Activated naive CD8-positive, alpha-beta T cell treated with anti-CD3 and anti-CD28 coated beads, Interleukin-2, amount 50 U/mL, for 16 hours (primary cell): ENCODE measurements around the gene ACOXL.

ENCODE experiments used
- DNase-seq: peaks from one replicate; pipeline ENCODE4 v3.0.0-alpha.2; 2020; ENCODE audit warnings: low read depth, low spot score

Gene ACOXL

DNA sequence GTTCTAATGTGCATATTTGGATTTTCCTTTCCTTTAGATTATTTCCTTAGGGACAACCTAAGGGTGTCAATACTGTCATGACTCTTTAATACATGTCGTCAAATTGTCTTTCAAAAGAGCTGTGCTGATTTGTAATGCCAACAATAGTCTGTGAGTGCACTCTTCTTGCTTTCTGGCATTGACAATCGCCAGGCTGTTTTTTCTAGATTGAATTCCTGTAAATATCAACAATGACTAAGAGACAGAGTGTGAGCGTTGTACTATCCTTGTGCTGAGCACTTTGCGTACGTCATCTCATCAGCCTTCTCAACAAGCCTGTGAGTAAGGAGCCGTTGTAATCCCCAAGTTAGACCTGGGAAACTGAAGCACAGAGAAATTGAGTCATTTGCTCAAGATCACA, 96.0 kb downstream of the ACOXL start:
- no peak for DNase-seq

DNA sequence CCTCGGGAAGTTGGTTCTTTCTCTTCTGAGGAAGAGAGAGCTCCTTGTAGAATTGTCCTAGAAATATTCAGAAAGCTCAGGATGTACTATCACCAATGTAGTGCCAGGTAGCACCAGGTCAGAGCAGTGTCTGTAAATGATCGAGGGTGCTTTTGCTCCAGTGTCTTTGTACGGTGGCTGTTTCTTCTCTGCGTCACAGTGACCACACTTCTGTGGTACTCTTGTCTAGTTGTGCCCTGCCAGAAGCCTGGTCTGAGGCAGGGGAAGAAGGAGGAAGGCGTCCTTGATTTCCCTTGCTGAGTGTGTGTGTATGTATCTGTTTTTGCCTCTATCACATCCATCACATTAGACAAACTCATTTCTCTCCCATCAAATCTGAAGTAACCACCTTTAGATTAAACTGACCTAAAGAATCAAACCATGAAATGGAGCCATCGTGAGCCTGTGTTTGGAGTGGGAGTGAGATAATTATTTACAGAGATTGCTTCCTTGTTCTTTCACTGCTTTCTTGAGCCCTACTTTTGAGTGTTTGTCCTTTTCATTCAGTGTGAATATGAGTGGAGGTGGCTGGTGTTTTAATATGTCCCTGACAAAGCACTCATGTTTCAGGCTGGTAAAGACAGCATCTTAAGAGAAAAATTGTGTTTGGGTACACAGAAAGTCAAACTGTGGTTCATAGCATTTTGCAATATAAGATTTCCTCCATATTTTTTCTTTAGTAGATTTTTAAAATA, 97.2 kb downstream of the ACOXL start:
- DNase-seq = no peak

- DNase-seq = no peak
These were observed 100.4 kb downstream of the ACOXL start for GRCh38 chr2:110832740-110833139.

DNA sequence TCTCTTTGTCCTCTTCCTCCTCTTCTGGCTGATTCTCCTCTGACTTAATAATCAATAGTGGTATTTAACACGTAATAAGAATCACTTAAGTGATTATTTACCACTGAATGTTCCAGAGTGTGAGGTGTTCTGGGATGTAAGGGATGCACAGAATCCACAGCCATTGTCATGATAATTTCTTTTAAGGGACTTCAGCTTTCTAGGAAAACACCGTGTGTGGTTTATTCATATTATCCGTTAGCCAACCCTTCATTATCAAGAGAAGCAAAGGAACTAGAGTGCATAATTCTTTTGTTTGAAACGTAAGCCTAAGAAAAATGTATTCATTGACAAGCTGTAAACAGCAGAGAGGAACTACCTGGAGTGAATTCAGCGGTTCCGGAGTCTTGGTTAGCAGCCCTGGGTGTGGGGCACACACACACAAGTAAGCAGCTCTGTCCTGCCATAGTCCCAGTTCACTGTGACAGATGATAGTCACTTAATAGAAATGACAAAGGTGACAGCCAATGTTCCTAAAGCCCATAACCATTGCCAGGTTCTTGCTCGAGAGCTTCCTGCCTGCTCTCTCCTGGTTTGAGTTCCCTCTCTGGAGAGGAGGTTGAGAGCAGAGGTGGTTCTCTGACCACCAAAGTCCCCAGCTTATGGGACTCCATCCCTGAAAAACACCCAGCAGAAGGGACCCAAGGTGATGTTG, 101.9 kb downstream of the ACOXL start:
- no peak for DNase-seq

- no peak for DNase-seq
These were observed 104.3 kb downstream of the ACOXL start for GRCh38 chr2:110836671-110837070.

DNA sequence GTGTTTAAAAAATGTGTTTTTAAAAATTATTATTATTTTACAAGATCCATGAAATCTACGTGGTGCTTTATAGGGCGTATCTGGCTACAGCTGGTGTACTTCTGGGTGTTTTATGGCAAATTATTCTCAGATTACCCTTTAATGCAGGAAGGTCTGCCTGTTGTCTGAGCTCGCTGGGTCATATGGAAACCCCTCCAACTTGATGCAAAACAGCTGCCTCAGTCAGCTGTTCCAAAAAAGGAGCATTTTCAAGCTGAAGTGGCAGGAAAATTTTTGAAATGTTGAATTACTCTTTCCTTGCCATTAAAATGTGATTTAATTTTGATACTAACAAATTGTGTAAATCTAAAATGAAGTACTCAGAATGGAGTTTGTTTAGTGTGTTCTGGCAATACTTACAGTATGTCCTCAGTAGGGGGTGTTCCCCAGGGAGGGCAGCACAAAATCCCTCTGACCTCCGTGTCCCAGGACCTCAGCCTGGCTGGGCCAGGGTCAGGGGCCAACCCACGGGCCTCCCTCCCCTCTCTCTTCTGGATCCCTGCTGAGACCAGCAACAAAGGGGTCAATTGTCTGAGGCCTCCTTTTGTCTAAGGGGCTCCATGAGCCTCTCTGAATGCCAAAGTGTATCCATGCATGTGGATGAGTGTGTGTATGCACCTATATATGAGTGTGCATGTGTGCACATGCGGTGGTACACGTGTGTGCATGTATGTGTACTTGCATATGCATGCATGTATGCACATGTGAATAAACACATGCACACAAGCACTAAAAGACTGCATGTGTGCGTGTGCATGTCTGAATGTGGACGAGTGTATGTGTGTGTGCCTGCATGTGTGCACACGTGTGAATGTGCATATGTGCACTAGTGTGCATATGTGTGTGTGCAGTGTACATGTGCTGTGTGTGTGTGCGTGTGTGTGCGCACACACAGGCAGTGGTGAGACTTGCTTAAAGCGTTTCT, 105.4 kb downstream of the ACOXL start:
- no peak for DNase-seq

GRCh38 chr2:110838657-110839384, 106.4 kb downstream of the ACOXL start:
- DNase-seq = no peak

DNA sequence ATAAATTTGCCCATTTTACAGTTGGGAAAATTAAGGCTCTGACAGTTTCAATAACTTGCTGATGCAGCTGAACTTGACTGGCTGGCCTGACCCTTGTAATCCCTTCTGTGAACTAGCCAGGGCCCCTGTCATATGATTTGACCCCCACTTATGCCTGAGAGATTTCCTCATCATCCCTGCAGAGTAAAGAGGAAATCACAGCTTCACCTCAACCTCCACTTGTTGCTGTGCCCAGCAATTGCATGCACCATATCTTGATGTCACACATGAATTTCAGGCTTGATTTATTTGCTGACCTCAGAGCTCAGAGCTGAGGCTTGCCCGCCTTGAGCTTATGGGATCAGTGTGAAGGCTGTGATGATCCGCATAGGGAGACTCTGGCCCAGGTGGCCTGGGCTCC, 108.1 kb downstream of the ACOXL start:
- no peak for DNase-seq

DNA sequence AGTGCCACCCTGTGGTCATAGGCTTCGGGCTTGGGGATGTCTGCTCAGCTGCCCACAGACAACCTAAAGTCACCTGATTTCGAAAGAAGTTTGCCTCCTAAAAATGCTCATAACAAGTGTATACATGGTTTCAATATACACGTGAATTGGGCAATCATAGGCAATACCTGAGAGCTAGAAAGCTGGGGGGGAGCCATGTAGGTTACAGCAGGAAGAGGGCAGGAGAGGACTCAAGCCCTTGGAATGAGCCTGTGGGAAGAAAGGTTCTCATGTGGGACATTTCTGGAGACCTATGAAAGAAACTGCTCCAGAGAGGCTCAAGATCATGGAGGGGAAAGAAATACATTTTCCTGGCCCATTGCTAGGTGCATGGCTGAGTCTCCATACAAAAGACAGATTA, 109.7 kb downstream of the ACOXL start:
- DNase-seq = no peak

- DNase-seq = no peak
These were observed 111.1 kb downstream of the ACOXL start for GRCh38 chr2:110843496-110843895.

DNA sequence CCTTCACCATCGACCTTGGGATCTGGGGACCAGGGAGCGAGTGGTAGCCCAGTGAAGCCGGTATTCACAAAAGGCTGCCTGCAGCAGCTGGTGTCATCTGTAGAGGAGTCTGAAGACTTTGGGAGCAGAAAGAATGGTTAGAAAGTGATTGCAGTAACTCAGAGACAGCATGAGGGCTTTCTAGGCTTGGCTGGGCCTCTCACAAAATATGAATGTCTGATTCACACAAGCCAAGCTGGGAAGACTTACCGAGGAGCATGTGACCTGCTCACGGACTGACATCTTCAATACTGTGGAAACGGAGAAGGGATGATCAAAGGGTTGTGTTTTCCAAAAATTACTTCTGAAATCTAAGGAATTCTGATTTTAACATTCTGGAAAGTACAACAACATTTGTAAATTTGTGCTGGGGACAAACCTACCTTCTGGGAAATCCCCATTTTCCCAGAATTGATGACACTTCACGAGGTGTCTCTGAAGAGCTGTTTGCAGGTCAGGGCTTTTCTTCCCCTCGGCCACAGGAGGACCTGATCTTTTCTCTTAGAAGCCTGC, 111.7 kb downstream of the ACOXL start:
- DNase-seq = no peak

DNA sequence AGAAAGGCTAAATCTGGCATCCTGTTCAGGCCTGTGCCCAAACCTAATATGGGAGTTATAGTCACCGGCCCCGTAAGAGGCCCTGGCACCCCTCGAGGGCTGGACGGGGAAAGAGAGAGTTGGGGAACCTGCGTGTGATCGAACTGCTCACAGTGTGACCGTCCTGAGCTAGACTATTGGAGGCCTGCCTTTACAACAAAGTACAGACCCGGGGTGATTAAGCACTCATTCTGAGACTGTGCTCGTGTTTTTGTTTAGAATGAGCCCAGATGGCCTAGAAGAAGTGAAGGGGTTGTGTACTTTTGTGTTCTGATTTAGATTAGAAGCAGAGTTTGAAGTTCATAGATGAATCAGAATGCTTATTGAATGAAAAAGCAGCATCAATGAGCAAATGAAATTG, 115.3 kb downstream of the ACOXL start:
- no peak for DNase-seq

DNA sequence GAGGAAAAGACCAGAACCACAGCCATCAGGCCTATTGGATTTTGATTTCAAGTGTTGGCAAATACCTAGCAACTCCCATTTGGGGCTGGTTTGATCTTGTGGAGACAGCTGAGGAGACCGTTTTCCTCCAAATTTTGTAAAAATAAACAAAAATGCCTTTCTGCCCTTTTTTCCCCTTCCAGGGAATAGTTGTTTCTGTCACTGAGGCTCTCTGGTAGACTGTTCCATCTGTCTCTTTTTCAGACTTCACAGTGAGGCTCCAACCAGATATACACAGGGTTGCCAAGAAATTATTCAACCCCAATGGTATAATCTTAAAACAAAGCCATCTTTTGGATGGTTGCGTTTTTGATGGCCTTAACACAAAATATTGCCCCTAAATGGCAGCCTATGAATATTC, 115.7 kb downstream of the ACOXL start:
- no peak for DNase-seq

DNA sequence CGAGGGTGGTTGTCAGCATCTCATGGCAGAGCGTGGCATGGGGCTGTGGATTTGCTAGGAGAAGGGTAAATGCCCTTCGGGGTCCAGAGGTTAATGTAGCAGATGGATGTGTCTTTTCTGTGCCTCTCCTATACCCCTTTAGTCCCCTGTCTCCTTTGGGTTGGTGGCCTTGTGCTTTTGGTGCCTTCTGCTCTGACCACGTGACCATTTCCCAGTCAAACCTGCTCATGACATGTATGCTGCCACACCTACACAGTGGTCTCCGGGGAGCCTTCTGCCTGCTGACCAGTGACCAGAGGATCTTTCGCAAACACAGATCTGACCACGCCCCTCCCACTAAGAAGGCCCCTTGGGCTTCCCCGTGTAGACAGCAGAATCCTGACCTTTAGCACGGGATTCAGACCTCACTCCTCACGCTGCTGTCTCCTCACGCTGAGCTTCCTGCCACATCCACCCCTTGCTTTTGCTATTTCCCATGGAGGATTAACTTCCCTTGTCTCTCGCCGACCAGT, 116.2 kb downstream of the ACOXL start:
- DNase-seq = no peak

GRCh38 chr2:110851531-110851930, 119.2 kb downstream of the ACOXL start:
- DNase-seq = no peak

- no peak for DNase-seq
These were observed 119.7 kb downstream of the ACOXL start for GRCh38 chr2:110852051-110852450.

GRCh38 chr2:110852541-110853263, 120.3 kb downstream of the ACOXL start:
- DNase-seq = no peak

GRCh38 chr2:110853516-110853915, 121.1 kb downstream of the ACOXL start:
- DNase-seq = peak; percentile 21

DNA sequence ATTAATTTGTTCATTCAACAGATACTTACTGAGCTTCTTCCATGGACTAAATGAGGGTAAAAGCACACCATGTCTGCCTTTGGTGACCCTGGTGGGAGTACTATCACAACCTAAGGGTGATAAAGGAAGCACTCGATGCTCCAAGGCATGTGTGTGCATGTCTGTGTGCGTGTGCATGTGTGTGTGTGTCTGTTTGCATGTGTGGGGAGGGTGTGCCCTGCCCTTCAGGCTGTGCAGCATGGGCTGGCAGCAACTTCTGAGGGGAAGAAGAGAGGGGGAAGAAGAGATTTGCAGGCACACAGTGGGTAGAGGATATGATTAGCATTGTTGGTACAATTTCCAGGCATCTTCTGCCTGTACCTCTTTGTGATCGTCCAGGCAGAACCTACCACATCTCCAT, 121.6 kb downstream of the ACOXL start:
- no peak for DNase-seq

- DNase-seq = no peak
These were observed 122.1 kb downstream of the ACOXL start for GRCh38 chr2:110854355-110855081.
